Kidney (tissue), 14 donors: ENCODE measurements around the gene OR6X1. TPM values are rescaled to one million over a fixed set of nuclear protein-coding genes. Genes with fewer than 3 reads are reported as not detected.

Experiments used
- DNase-seq, 5 donors: peaks; one replicate each; pipeline ENCODE4 v3.0.0-alpha.2; 2013 to 2020
- FAIRE-seq: peaks from 2 replicates; lab custom pipeline; 2012; peaks lifted over from hg19 to GRCh38; lab: Jason Lieb, UNC
- H3K27ac ChIP-seq, 2 donors: one replicate each; pipeline ENCODE4 v1.7.0; 2013; ENCODE audit warnings: low read depth in 2 of 2, low read length in 2 of 2, inconsistent platforms in 1 of 2
- H3K27me3 ChIP-seq: one replicate; pipeline ENCODE4 v1.7.1; 2013; ENCODE audit warnings: low read length, inconsistent platforms; ENCODE audit not compliant: control insufficient read depth, insufficient read depth
- H3K36me3 ChIP-seq, 3 donors: one replicate each; pipeline versions ENCODE4 v1.7.0 to v1.7.1; 2013; ENCODE audit warnings: low read length in 3 of 3, control low read depth in 1 of 3, inconsistent platforms in 1 of 3; ENCODE audit not compliant: insufficient read depth in 3 of 3, control insufficient read depth in 2 of 3
- H3K4me1 ChIP-seq, 3 donors: one replicate each; pipeline versions ENCODE4 v1.7.0 to v1.7.1; 2013; ENCODE audit warnings: low read length in 3 of 3, inconsistent platforms in 1 of 3, low read depth in 1 of 3; ENCODE audit not compliant: control insufficient read depth in 2 of 3, insufficient read depth in 2 of 3
- H3K4me3 ChIP-seq, 3 donors: one replicate each; pipeline versions ENCODE4 v1.7.0 to v1.8.1; 2013; ENCODE audit warnings: low read length in 3 of 3, control low read depth in 1 of 3, inconsistent platforms in 1 of 3
- H3K9ac ChIP-seq, 3 donors: one replicate each; pipeline versions ENCODE4 v1.7.0 to v1.7.1; 2013; ENCODE audit warnings: low read length in 3 of 3, control low read depth in 1 of 3, inconsistent platforms in 1 of 3
- H3K9me3 ChIP-seq, 3 donors: one replicate each; pipeline versions ENCODE4 v1.7.0 to v1.7.1; 2013; ENCODE audit warnings: low read length in 3 of 3, control low read depth in 1 of 3, inconsistent platforms in 1 of 3; ENCODE audit not compliant: control insufficient read depth in 2 of 3, insufficient read depth in 1 of 3
- CTCF ChIP-seq: IDR thresholded peaks from 3 replicates; pipeline ENCODE4 v1.5.1; 2012; ENCODE audit warnings: mild to moderate bottlenecking, moderate library complexity, borderline replicate concordance; ENCODE audit not compliant: insufficient read depth; ENCODE audit errors: extremely low read depth
- intact Hi-C: fragments of 100-400 bp; cut with DNase I; formaldehyde crosslinking; loops from one replicate; pipeline ENCODE4 v1.11.1; 2022
- polyA plus RNA-seq: library from polyadenylated mRNA; stranded (reverse); fragments of 350-450 nt; fragmentation: Illumina TruSeq; extraction: RNeasy Lipid Tissue Mini Kit (QIAGEN cat#74804); gene quantifications from one replicate; pipeline ENCODE4 v1.2.3, GENCODE V29; 2014; ENCODE audit warnings: low read depth, low replicate concordance; ENCODE audit not compliant: insufficient read depth
- total RNA-seq: library from RNA; stranded (reverse); fragmentation: NEBNext Ultra II Directional; extraction: Animal tissue kit (Norgen Biotek cat#: 25700); gene quantifications from one replicate; pipeline ENCODE4 v1.2.1, GENCODE V29; 2021
- donor health status: control.
- donor health status: control.
- donor health status: control.
- donor health status: control.
- donor health status: control.
- donor health status: DM: yes; HTN: yes; CAD: no.
- donor health status: Normal renal cell carcinoma (clear cell type).

OR6X1 gene
- total and polyA plus RNA-seq, 2 donors from 2014 or later, result not detected

GRCh38 chr11:123760894-123761293, 6.6 kb upstream of the OR6X1 start:
- H3K4me1 ChIP-seq, result no peaks in the 10 kb centered on the region
- intact Hi-C loops, result no loop called here
- no peak overlapping the region for H3K27ac ChIP-seq
- TF ChIP-seq CTCF, result no peak
- no peak overlapping the region for H3K9ac ChIP-seq
- H3K4me3 ChIP-seq, result no peak overlapping the region
- H3K36me3 ChIP-seq, result no peaks in the 10 kb centered on the region
- H3K27me3 ChIP-seq, result no peaks in the 10 kb centered on the region
- peaks cover 0 to 9% (median 8%) of the 10 kb centered on the region in 3 donors for H3K9me3 ChIP-seq
- FAIRE-seq, result no peak
- no peak for DNase-seq

- Histone ChIP-seq H3K4me3 (no peak overlapping the region), H3K4me1 (no peaks in the 10 kb centered on the region), H3K27me3 (no peaks in the 10 kb centered on the region), H3K9me3 (peaks cover 0 to 9% (median 6%) of the 10 kb centered on the region in 3 donors), H3K9ac (no peak overlapping the region), H3K27ac (no peak overlapping the region), H3K36me3 (no peaks in the 10 kb centered on the region)
- DNase-seq (no peak), FAIRE-seq (no peak)
- intact Hi-C loops, result no loop called here
- TF ChIP-seq CTCF, result no peak
Observed at GRCh38 chr11:123757976-123758375, 3.7 kb upstream of the OR6X1 start.

GRCh38 chr11:123755813-123756212, 1.5 kb upstream of the OR6X1 start:
- H3K27me3 ChIP-seq, result no peaks in the 10 kb centered on the region
- intact Hi-C loops, result no loop called here
- TF ChIP-seq CTCF, result no peak
- DNase-seq (no peak), FAIRE-seq (no peak)
- H3K27ac ChIP-seq, result no peak overlapping the region
- H3K9me3 ChIP-seq, result no peaks in the 10 kb centered on the region
- H3K4me1 ChIP-seq, result no peaks in the 10 kb centered on the region
- H3K9ac ChIP-seq, result no peak overlapping the region
- no peaks in the 10 kb centered on the region for H3K36me3 ChIP-seq
- H3K4me3 ChIP-seq, result no peak overlapping the region

- no peak for DNase-seq
- no peak for TF ChIP-seq CTCF
- no peak for FAIRE-seq
Observed at GRCh38 chr11:123755344-123755743, 1.0 kb upstream of the OR6X1 start.

More at GRCh38 chr11:123755344-123755743, 1.0 kb upstream of the OR6X1 start:
- no peak overlapping the region for H3K9ac ChIP-seq
- no peaks in the 10 kb centered on the region for H3K36me3 ChIP-seq
- H3K4me1 ChIP-seq, result no peaks in the 10 kb centered on the region
- H3K27ac ChIP-seq, result no peak overlapping the region
- no peak overlapping the region for H3K4me3 ChIP-seq
- intact Hi-C loops, result no loop called here
- no peaks in the 10 kb centered on the region for H3K9me3 ChIP-seq
- H3K27me3 ChIP-seq, result no peaks in the 10 kb centered on the region
